GM23338 (cell line): Measurements from ENCODE around the gene CIPC. TPM values are rescaled to one million over a fixed set of nuclear protein-coding genes. Genes with fewer than 3 reads are reported as not detected.

Experiments used
- ATAC-seq: fragments of 200-7000 bp; cut with Tn5 transposase; 3 replicates; pipeline ENCODE4 v1.9.1; 2020
- DNase-seq: peaks from one replicate; pipeline ENCODE4 v3.0.0-alpha.2; 2015; ENCODE audit warnings: low spot score
- H2AFZ ChIP-seq: fragments of 200-600 bp; sonication (generic); 2 replicates; pipeline ENCODE4 v1.8.0; 2016; ENCODE audit warnings: antibody characterized with exemption, mild to moderate bottlenecking, moderate library complexity
- H3F3A ChIP-seq: fragments of 200-600 bp; sonication (generic); replicated peaks from 2 replicates; pipeline ENCODE4 v1.8.0; 2017; ENCODE audit warnings: antibody characterized with exemption, mixed run types, low read depth
- H3K27ac ChIP-seq: fragments of 200-600 bp; sonication (generic); 2 replicates; pipeline ENCODE4 v1.6.1; 2016; ENCODE audit warnings: low read depth
- H3K27me3 ChIP-seq: fragments of 200-600 bp; sonication (generic); 2 replicates; pipeline ENCODE4 v1.8.0; 2016; ENCODE audit warnings: mild to moderate bottlenecking, mixed run types, moderate library complexity; ENCODE audit not compliant: insufficient read depth
- H3K36me3 ChIP-seq: fragments of 200-600 bp; sonication (generic); 2 replicates; pipeline ENCODE4 v1.8.0; 2016; ENCODE audit warnings: mild to moderate bottlenecking; ENCODE audit not compliant: insufficient read depth
- H3K4me1 ChIP-seq: fragments of 200-600 bp; sonication (generic); 2 replicates; pipeline ENCODE4 v1.8.0; 2016; ENCODE audit warnings: mild to moderate bottlenecking, moderate library complexity; ENCODE audit not compliant: insufficient read depth
- H3K4me2 ChIP-seq: fragments of 200-600 bp; sonication (generic); 2 replicates; pipeline ENCODE4 v1.7.1; 2017; ENCODE audit warnings: mixed run types
- H3K4me3 ChIP-seq: fragments of 200-600 bp; sonication (generic); 2 replicates; pipeline ENCODE4 v1.6.1; 2016; ENCODE audit warnings: mixed run types
- H3K79me2 ChIP-seq: fragments of 200-600 bp; sonication (generic); replicated peaks from 2 replicates; pipeline ENCODE4 v1.8.0; 2017; ENCODE audit warnings: mild to moderate bottlenecking; ENCODE audit not compliant: insufficient read depth
- H3K9me2 ChIP-seq: fragments of 200-600 bp; sonication (generic); 2 replicates; pipeline ENCODE4 v1.8.0; 2017; ENCODE audit not compliant: insufficient read depth
- H4K20me1 ChIP-seq: fragments of 200-600 bp; sonication (generic); replicated peaks from 2 replicates; pipeline ENCODE4 v1.8.0; 2017; ENCODE audit warnings: mild to moderate bottlenecking; ENCODE audit not compliant: insufficient read depth
- H3K27ac Mint-ChIP-seq: 2 replicates; pipeline ENCODE4 v1.8.0; 2020; ENCODE audit warnings: inconsistent platforms, mild to moderate bottlenecking, moderate library complexity, mixed read lengths
- H3K27me3 Mint-ChIP-seq: 3 replicates; pipeline ENCODE4 v1.8.0; 2022; ENCODE audit warnings: low read depth, mild to moderate bottlenecking, moderate library complexity, mixed read lengths, inconsistent platforms; ENCODE audit not compliant: insufficient read depth, poor library complexity
- H3K36me3 Mint-ChIP-seq: 3 replicates; pipeline ENCODE4 v1.8.0; 2021; ENCODE audit warnings: low read depth, mild to moderate bottlenecking, inconsistent platforms, moderate library complexity, mixed read lengths
- H3K4me1 Mint-ChIP-seq: 3 replicates; pipeline ENCODE4 v1.8.0; 2020; ENCODE audit warnings: mild to moderate bottlenecking, inconsistent platforms, mixed read lengths
- H3K4me3 Mint-ChIP-seq: 3 replicates; pipeline ENCODE4 v1.8.0; 2021; ENCODE audit warnings: moderate library complexity, mild to moderate bottlenecking, inconsistent platforms, mixed read lengths
- H3K9me3 Mint-ChIP-seq: 3 replicates; pipeline ENCODE4 v1.8.0; 2020; ENCODE audit warnings: moderate library complexity, mild to moderate bottlenecking, inconsistent platforms, mixed read lengths
- CREB1 ChIP-seq: fragments of 250-450 bp; sonication (Bioruptor Pico); IDR thresholded peaks from 2 replicates; pipeline ENCODE4 v1.5.0; 2020; ENCODE audit warnings: low read depth, mild to moderate bottlenecking, moderate library complexity
- EZH2phosphoT487 ChIP-seq: fragments of 200-600 bp; sonication (generic); IDR thresholded peaks from one replicate; pipeline ENCODE4 v1.8.1; 2018; ENCODE audit warnings: antibody characterized with exemption; ENCODE audit not compliant: unreplicated experiment
- NANOG ChIP-seq: IDR thresholded peaks from 2 replicates; pipeline ENCODE4 v1.6.1; 2016; ENCODE audit warnings: antibody characterized with exemption, borderline replicate concordance
- REST ChIP-seq: IDR thresholded peaks from one replicate; pipeline ENCODE4 v1.6.1; 2018; ENCODE audit warnings: antibody characterized with exemption; ENCODE audit not compliant: unreplicated experiment
- ZNF331 ChIP-seq: fragments of 250-450 bp; sonication (Bioruptor Pico); IDR thresholded peaks from 2 replicates; pipeline ENCODE4 v1.5.0; 2020; ENCODE audit warnings: low read depth, mild to moderate bottlenecking, moderate library complexity
- ZNF462 ChIP-seq: fragments of 250-450 bp; sonication (Bioruptor Pico); IDR thresholded peaks from 2 replicates; pipeline ENCODE4 v1.5.0; 2020; ENCODE audit warnings: mild to moderate bottlenecking, moderate library complexity
- polyA plus RNA-seq: library from polyadenylated mRNA; unstranded; fragments of >200 nt; fragmentation: Nextera tagmentation; extraction: Ambion mirVana; gene quantifications from 2 replicates; pipeline ENCODE4 v1.2.1, GENCODE V29; 2016
- total RNA-seq: library from RNA; depleted of rRNA; stranded (reverse); fragments of >200 nt; shearing (Covaris generic); gene quantifications from 2 replicates; pipeline ENCODE4 v1.2.3, GENCODE V29; 2014

CIPC gene
- total and polyA plus RNA-seq, 2 experiments from 2014 or later = 8.1 to 36.9 TPM

GRCh38 chr14:77071938-77072388, 26.1 kb upstream of the CIPC start:
- no peak overlapping the region for H3K27ac Mint-ChIP-seq
- no peak for ATAC-seq
- no peak overlapping the region for H3K4me2 ChIP-seq

More at GRCh38 chr14:77071938-77072388, 26.1 kb upstream of the CIPC start:
- no peak for TF ChIP-seq ZNF331 (CRISPR knock-in tag)
- no peak for TF ChIP-seq NANOG
- TF ChIP-seq CREB1 = no peak
- no peak for TF ChIP-seq ZNF462 (CRISPR knock-in tag)
- TF ChIP-seq REST = no peak
- no peak for TF ChIP-seq EZH2phosphoT487
- Histone ChIP-seq H3K4me1 (peaks cover 23% of the 10 kb centered on the region), H3K4me3 (no peak overlapping the region), H3K36me3 (no peaks in the 10 kb centered on the region), H2AFZ (peak overlapping the region; percentile 79; the same call in 1 of the 2 replicates), H3K79me2 (no peaks in the 10 kb centered on the region), H3K9me2 (no peaks in the 10 kb centered on the region), H3F3A (peaks cover 3% of the 10 kb centered on the region; the same call in 1 of the 2 replicates), H3K27me3 (no peaks in the 10 kb centered on the region), H4K20me1 (no peaks in the 10 kb centered on the region), H3K27ac (no peak overlapping the region)
- DNase-seq = no peak
- Mint-ChIP-seq H3K4me1 (peaks cover 37% of the 10 kb centered on the region), H3K9me3 (no peaks in the 10 kb centered on the region), H3K36me3 (no peaks in the 10 kb centered on the region), H3K27me3 (peaks cover 17% of the 10 kb centered on the region), H3K4me3 (no peak overlapping the region)
